K562 (cell line): ENCODE data around the gene AMBP. TPM values are rescaled to one million over a fixed set of nuclear protein-coding genes. Genes with fewer than 3 reads are reported as not detected.

Experiments used
- ATAC-seq: fragments of 200-7000 bp; cut with Tn5 transposase; 3 replicates; pipeline ENCODE4 v1.9.1; 2020; ENCODE audit warnings: moderate library complexity
- BruUV-seq: library from RNA; stranded (reverse); fragments of 400-500 nt; replicated peaks from 2 replicates; lab custom pipeline; 2021; lab: Mats Ljungman, UMichigan
- CTCF ChIA-PET: fragments of 300-600 bp; formaldehyde crosslinking; extraction: SDS; loops from one replicate; lab custom pipeline; 2021; ENCODE audit warnings: low intra/inter-chr PET ratio; lab: Yijun Ruan, JAX
- POLR2A ChIA-PET: fragments of 300-600, 350-650 bp; sonication (Branson Sonifier 250); formaldehyde crosslinking; extraction: SDS; loops from one replicate; lab custom pipeline; 2021; ENCODE audit warnings: antibody characterized with exemption, inconsistent platforms; lab: Yijun Ruan, JAX
- DNase-seq, 4 experiments: peaks; one replicate each; pipeline versions ENCODE4 v3.0.0 to v3.0.0-alpha.2; 2011 to 2018; ENCODE audit warnings: low spot score in 3 of 4, mixed read lengths in 3 of 4; ENCODE audit errors: extremely low read depth in 1 of 4
- FAIRE-seq: peaks from 2 replicates; lab custom pipeline; 2011; peaks lifted over from hg19 to GRCh38; lab: Jason Lieb, UNC
- H2AFZ ChIP-seq: 2 replicates; pipeline ENCODE4 v1.6.0; 2011; ENCODE audit warnings: low read depth, low read length, control low read depth, inconsistent platforms
- H3K27ac ChIP-seq: fragments of 200-600 bp; 3 replicates; pipeline ENCODE4 v1.8.0; 2011; ENCODE audit warnings: low read depth, mild to moderate bottlenecking, control low read depth, inconsistent platforms, low read length, moderate library complexity, mixed read lengths; ENCODE audit errors: extremely low read depth
- H3K27me3 ChIP-seq, 2 experiments: fragments of 300-600 bp in 1 of 2; 2 replicates in 1 of 2; 3 replicates in 1 of 2; pipeline versions ENCODE4 v1.6.0 to v1.8.0; 2011; ENCODE audit warnings: inconsistent platforms in 2 of 2, low read length in 2 of 2, mild to moderate bottlenecking in 1 of 2, mixed read lengths in 1 of 2, moderate library complexity in 1 of 2; ENCODE audit not compliant: control insufficient read depth in 2 of 2, insufficient read depth in 2 of 2
- H3K36me3 ChIP-seq: fragments of 300-600 bp; 3 replicates; pipeline ENCODE4 v1.8.0; 2011; ENCODE audit warnings: mild to moderate bottlenecking, low read length, inconsistent platforms; ENCODE audit not compliant: control insufficient read depth, insufficient read depth
- H3K4me1 ChIP-seq, 2 experiments: fragments of 200-600 bp in 1 of 2; replicated peaks in 1 of 2; 2 replicates in 1 of 2; 3 replicates in 1 of 2; pipeline versions ENCODE4 v1.5.1 to v1.8.0; 2011; ENCODE audit warnings: inconsistent platforms in 2 of 2, low read length in 2 of 2, mild to moderate bottlenecking in 1 of 2, mixed read lengths in 1 of 2, moderate library complexity in 1 of 2; ENCODE audit not compliant: control insufficient read depth in 2 of 2, insufficient read depth in 2 of 2
- H3K4me2 ChIP-seq: 2 replicates; pipeline ENCODE4 v1.6.1; 2011; ENCODE audit warnings: low read length, control low read depth, inconsistent platforms, mixed read lengths; ENCODE audit not compliant: insufficient read depth
- H3K4me3 ChIP-seq: fragments of 200-600 bp; sonication (generic), shearing (Covaris generic); 2 replicates; pipeline ENCODE4 v1.5.1; 2016; ENCODE audit warnings: control low read depth, inconsistent platforms
- H3K79me2 ChIP-seq: fragments of 200-600 bp; 3 replicates; pipeline ENCODE4 v1.8.0; 2011; ENCODE audit warnings: low read length, inconsistent platforms; ENCODE audit not compliant: control insufficient read depth, insufficient read depth
- H3K9ac ChIP-seq, 2 experiments: 2 replicates each; pipeline versions ENCODE4 v1.6.0 to v1.6.1; 2011; ENCODE audit warnings: low read depth in 2 of 2, low read length in 2 of 2, control low read depth in 1 of 2, inconsistent platforms in 1 of 2, mild to moderate bottlenecking in 1 of 2, mixed read lengths in 1 of 2; ENCODE audit not compliant: insufficient read depth in 1 of 2
- H3K9me1 ChIP-seq: one replicate; pipeline ENCODE4 v1.6.0; 2011; ENCODE audit warnings: inconsistent platforms, mild to moderate bottlenecking, low read length, moderate library complexity; ENCODE audit not compliant: control insufficient read depth, insufficient read depth
- H3K9me3 ChIP-seq: replicated peaks from 2 replicates; pipeline ENCODE4 v1.5.1; 2011; ENCODE audit warnings: low read depth, low read length, inconsistent platforms; ENCODE audit not compliant: control insufficient read depth, insufficient read depth
- H4K20me1 ChIP-seq: replicated peaks from 2 replicates; pipeline ENCODE4 v1.6.1; 2011; ENCODE audit warnings: low read length, inconsistent platforms, mixed read lengths; ENCODE audit not compliant: control insufficient read depth, insufficient read depth
- BRD9 ChIP-seq: fragments of 450-650 bp; IDR thresholded peaks from 2 replicates; pipeline ENCODE4 v1.6.1; 2018; ENCODE audit warnings: low read depth; ENCODE audit not compliant: partially characterized antibody
- RAD21 ChIP-seq, 2 experiments: fragments of 250-450 bp in 1 of 2; fragments of 450-650 bp in 1 of 2; sonication (Bioruptor Pico) in 1 of 2; formaldehyde crosslinking in 1 of 2; IDR thresholded peaks in 1 of 2; conservative IDR thresholded peaks in 1 of 2; 2 replicates each; pipeline versions ENCODE4 v1.4.0 to v1.8.0; 2020 to 2022; ENCODE audit warnings: mild to moderate bottlenecking in 2 of 2, moderate library complexity in 1 of 2
- SMC3 ChIP-seq: conservative IDR thresholded peaks from 2 replicates; pipeline ENCODE4 v1.6.1; 2011; ENCODE audit warnings: low read depth, low read length, improper control_type of control experiment; ENCODE audit not compliant: insufficient read depth
- WHSC1 ChIP-seq: IDR thresholded peaks from one replicate; pipeline ENCODE4 v1.6.1; 2012; ENCODE audit warnings: low read length, control low read depth, inconsistent platforms
- ZBTB1 ChIP-seq: sonication (generic); formaldehyde crosslinking; IDR thresholded peaks from 2 replicates; pipeline ENCODE4 v1.8.1; 2023; ENCODE audit warnings: missing genetic modification reagents, low read depth, mild to moderate bottlenecking, borderline replicate concordance
- ZC3H4 ChIP-seq: sonication (generic); formaldehyde crosslinking; IDR thresholded peaks from 2 replicates; pipeline ENCODE4 v1.9.0; 2021; ENCODE audit warnings: missing genetic modification reagents, borderline replicate concordance
- ZNF134 ChIP-seq: fragments of 250-450 bp; sonication (Bioruptor Pico); conservative IDR thresholded peaks from 2 replicates; pipeline ENCODE4 v1.4.0; 2020
- WGBS: fragments of 100-300 bp; shearing (Covaris generic); methylation state at CpG from one replicate; pipeline ENCODE4 v1.1.6; 2016; ENCODE audit warnings: low coverage, mixed read lengths; ENCODE audit not compliant: insufficient coverage; ENCODE audit errors: missing lambda C conversion rate; 5-methylcytosine and 5-hydroxymethylcytosine counted together
- in situ Hi-C: fragments of 300-500 bp; cut with MboI; formaldehyde crosslinking; loops from 4 replicates; pipeline ENCODE4 v1.15.0; 2018; ENCODE audit warnings: inconsistent platforms, mixed read lengths
- intact Hi-C: fragments of 100-400 bp; cut with micrococcal nuclease; formaldehyde crosslinking; loops from 2 replicates; pipeline ENCODE4 v1.14.2; 2022
- polyA plus RNA-seq, 8 experiments: library from polyadenylated mRNA; depleted of rRNA in 4 of 8; stranded (reverse) in 5 of 8; unstranded in 3 of 8; fragments of >200 nt; fragmentation: Nextera tagmentation in 2 of 8; fragmentation: Illumina TruSeq in 1 of 8; extraction: Ambion mirVana in 2 of 8; extraction: Trizol in 1 of 8; gene quantifications; 2 replicates each; pipeline versions ENCODE4 v1.2.1 to v1.2.3, GENCODE V29; 2011 to 2014; ENCODE audit warnings: inconsistent platforms in 1 of 8, missing spikeins in 1 of 8
- total RNA-seq, 7 experiments: library from RNA; depleted of rRNA in 6 of 7; stranded (reverse); fragments of >200 nt in 6 of 7; fragmentation: Illumina TruSeq in 2 of 7; extraction: Trizol in 2 of 7; gene quantifications; 2 replicates each; pipeline versions ENCODE4 v1.2.1 to v1.2.3, GENCODE V29; 2011 to 2021; ENCODE audit warnings: low replicate concordance in 1 of 7
- TF ChIP-seq, protein P1 (sequence below), 3 experiments: IDR thresholded peaks in 2 of 3; conservative IDR thresholded peaks in 1 of 3; 2 replicates each; pipeline ENCODE4 v1.5.1; 2011 to 2012; ENCODE audit warnings: low read length in 3 of 3, mild to moderate bottlenecking in 3 of 3, control low read depth in 2 of 3, improper control_type of control experiment in 1 of 3, inconsistent platforms in 1 of 3, low read depth in 1 of 3, mixed read lengths in 1 of 3, moderate library complexity in 1 of 3; ENCODE audit not compliant: insufficient read depth in 2 of 3
- TF ChIP-seq, protein P2 (sequence below): sonication (generic); IDR thresholded peaks from 2 replicates; pipeline ENCODE4 v1.6.1; 2016

The AMBP gene
- total and polyA plus RNA-seq, 9 of the 15 experiments (the other 6 are each of a cell fraction or from before 2014, with no cell fraction given) = 1.3 TPM; not detected in 8

DNA sequence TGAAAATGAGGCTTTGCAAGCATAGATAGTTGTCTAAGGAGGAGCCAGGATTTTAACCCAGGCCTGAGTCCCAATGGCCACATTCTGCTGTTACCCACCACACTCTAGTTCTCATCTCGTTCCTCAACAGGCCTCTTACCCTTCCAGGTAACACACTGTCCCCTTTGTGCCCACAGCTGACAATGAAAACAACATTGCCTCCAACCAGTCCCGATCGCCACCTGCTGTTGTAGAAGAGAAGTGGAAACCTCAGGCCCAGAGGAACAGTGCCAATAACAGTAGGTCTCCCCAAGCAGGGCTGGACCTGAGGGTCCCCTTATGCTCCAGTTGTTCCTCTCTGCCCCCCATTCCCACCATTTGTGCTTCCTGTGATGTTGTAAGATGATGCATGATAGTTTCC lies 30.4 kb downstream of the AMBP start:
- Histone ChIP-seq H3K79me2 (no peaks in the 10 kb centered on the region), H3K4me1 (no peaks in the 10 kb centered on the region), H3K27ac (no peak overlapping the region), H2AFZ (no peak overlapping the region), H3K9me3 (no peaks in the 10 kb centered on the region), H3K4me2 (no peak overlapping the region), H3K9me1 (no peaks in the 10 kb centered on the region), H3K27me3 (peaks cover 0 to 20% of the 10 kb centered on the region in 2 experiments; a peak in 2 of 5 replicates), H4K20me1 (no peaks in the 10 kb centered on the region), H3K36me3 (peaks cover 16% of the 10 kb centered on the region; the same call in 2 of the 3 replicates), H3K4me3 (no peak overlapping the region), H3K9ac (no peak overlapping the region)
- FAIRE-seq (no peak), ATAC-seq (peak; percentile 40; the same call in 1 of the 3 replicates), DNase-seq (no peak)
- WGBS = 25% methylated on average over 3 of the region's 3 CpGs
- intact Hi-C loops (no loop called here), in situ Hi-C loops (no loop called here)
- no peak for TF ChIP-seq WHSC1
- TF ChIP-seq ZC3H4 (CRISPR knock-in tag) = no peak
- TF ChIP-seq SMC3 = no peak
- TF ChIP-seq, protein P1, sequence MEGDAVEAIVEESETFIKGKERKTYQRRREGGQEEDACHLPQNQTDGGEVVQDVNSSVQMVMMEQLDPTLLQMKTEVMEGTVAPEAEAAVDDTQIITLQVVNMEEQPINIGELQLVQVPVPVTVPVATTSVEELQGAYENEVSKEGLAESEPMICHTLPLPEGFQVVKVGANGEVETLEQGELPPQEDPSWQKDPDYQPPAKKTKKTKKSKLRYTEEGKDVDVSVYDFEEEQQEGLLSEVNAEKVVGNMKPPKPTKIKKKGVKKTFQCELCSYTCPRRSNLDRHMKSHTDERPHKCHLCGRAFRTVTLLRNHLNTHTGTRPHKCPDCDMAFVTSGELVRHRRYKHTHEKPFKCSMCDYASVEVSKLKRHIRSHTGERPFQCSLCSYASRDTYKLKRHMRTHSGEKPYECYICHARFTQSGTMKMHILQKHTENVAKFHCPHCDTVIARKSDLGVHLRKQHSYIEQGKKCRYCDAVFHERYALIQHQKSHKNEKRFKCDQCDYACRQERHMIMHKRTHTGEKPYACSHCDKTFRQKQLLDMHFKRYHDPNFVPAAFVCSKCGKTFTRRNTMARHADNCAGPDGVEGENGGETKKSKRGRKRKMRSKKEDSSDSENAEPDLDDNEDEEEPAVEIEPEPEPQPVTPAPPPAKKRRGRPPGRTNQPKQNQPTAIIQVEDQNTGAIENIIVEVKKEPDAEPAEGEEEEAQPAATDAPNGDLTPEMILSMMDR (IDR thresholded peaks at IDR 0.05 in 2 of 3, conservative IDR thresholded peaks at IDR 0.05 in 1 of 3; ENCODE audit: insufficient read depth in 2 of 3, low read depth in 1 of 3, low read length in 3 of 3) = peak in 2 of 3 experiments; percentile 19 to 25; a peak in 1 of 6 replicates
- no peak for TF ChIP-seq ZNF134
- no peak for TF ChIP-seq BRD9
- TF ChIP-seq, protein P2, sequence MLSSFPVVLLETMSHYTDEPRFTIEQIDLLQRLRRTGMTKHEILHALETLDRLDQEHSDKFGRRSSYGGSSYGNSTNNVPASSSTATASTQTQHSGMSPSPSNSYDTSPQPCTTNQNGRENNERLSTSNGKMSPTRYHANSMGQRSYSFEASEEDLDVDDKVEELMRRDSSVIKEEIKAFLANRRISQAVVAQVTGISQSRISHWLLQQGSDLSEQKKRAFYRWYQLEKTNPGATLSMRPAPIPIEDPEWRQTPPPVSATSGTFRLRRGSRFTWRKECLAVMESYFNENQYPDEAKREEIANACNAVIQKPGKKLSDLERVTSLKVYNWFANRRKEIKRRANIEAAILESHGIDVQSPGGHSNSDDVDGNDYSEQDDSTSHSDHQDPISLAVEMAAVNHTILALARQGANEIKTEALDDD = no peak
- no peak for TF ChIP-seq ZBTB1
- peak in 1 of 2 experiments; percentile 26; a peak in 1 of 4 replicates for TF ChIP-seq RAD21 (CRISPR knock-in tag; conservative IDR thresholded peaks at IDR 0.05 in 1 of 2, IDR thresholded peaks at IDR 0.05 in 1 of 2)
- CTCF ChIA-PET = interaction anchor here (1.2 kb wide), 1 partner anchor 311 kb away, joined by 3 read pairs; no protein-coding TSS in a partner anchor
- BruUV-seq = no TSS peak
- POLR2A ChIA-PET = no interaction called here
